Measurements from ENCODE around the gene MRPL49.

DNA sequence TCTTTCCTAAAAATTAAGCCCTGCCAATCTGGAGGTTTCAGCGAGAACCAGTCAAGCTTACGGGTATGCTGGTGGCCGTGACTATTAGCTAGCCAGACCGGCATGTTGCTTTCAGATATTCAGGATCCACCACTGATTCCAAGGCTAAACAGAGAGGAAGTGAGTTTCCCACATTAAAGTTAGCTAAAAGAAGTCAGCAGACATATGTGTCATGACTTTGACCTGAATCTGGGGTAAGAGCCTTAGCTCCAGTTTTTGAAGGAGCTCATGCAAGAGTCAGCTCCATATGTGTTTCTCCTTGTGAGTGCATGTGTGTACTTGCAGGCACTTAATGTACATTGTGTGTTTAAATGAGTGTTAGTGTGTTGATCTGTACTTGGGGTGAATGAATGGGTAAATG lies 36.7 kb upstream of the MRPL49 start:
- no peak for TF ChIP-seq EZH2 (IDR thresholded peaks at IDR 0.05; ENCODE audit: borderline replicate concordance, low read depth, low read length, poor library complexity, severe bottlenecking)
- TF ChIP-seq, protein P1, sequence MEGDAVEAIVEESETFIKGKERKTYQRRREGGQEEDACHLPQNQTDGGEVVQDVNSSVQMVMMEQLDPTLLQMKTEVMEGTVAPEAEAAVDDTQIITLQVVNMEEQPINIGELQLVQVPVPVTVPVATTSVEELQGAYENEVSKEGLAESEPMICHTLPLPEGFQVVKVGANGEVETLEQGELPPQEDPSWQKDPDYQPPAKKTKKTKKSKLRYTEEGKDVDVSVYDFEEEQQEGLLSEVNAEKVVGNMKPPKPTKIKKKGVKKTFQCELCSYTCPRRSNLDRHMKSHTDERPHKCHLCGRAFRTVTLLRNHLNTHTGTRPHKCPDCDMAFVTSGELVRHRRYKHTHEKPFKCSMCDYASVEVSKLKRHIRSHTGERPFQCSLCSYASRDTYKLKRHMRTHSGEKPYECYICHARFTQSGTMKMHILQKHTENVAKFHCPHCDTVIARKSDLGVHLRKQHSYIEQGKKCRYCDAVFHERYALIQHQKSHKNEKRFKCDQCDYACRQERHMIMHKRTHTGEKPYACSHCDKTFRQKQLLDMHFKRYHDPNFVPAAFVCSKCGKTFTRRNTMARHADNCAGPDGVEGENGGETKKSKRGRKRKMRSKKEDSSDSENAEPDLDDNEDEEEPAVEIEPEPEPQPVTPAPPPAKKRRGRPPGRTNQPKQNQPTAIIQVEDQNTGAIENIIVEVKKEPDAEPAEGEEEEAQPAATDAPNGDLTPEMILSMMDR (conservative IDR thresholded peaks at IDR 0.05; ENCODE audit: low read depth, low read length) = no peak

Measured in A673 (cell line).